Myocyte (in vitro differentiated cells): ENCODE data around the gene SIGLEC8. TPM values are rescaled to one million over a fixed set of nuclear protein-coding genes. Genes with fewer than 3 reads are reported as not detected.
"Not testable (repeated sequence)": the region's sequence is repeated elsewhere in the genome, so short reads cannot be mapped to it uniquely, and the experiment has no call there.

ENCODE experiments used
- DNase-seq: peaks from one replicate; pipeline ENCODE4 v3.0.0-alpha.2; 2012; ENCODE audit warnings: low read depth
- total RNA-seq: library from RNA; depleted of rRNA; stranded (reverse); fragments of >200 nt; gene quantifications from 2 replicates; pipeline ENCODE4 v1.2.3, GENCODE V29; 2014

Gene SIGLEC8
- total RNA-seq, 1 donor from 2014 or later, result not detected

- peak; percentile 79 for DNase-seq
Measured at GRCh38 chr19:51473009-51473707, 14.9 kb upstream of the SIGLEC8 start.

GRCh38 chr19:51472607-51473006 lies 14.4 kb upstream of the SIGLEC8 start:
- no peak for DNase-seq

GRCh38 chr19:51471527-51471926 lies 13.3 kb upstream of the SIGLEC8 start:
- DNase-seq, result no peak

- DNase-seq, result no peak
Measured at GRCh38 chr19:51470966-51471365, 12.7 kb upstream of the SIGLEC8 start.

GRCh38 chr19:51469629-51470028 lies 11.4 kb upstream of the SIGLEC8 start:
- no peak for DNase-seq

- DNase-seq, result no peak
Measured at GRCh38 chr19:51469162-51469561, 10.9 kb upstream of the SIGLEC8 start.

GRCh38 chr19:51468545-51468920 lies 10.3 kb upstream of the SIGLEC8 start:
- no peak for DNase-seq

GRCh38 chr19:51467864-51468544 lies 9.8 kb upstream of the SIGLEC8 start:
- DNase-seq, result no peak

- DNase-seq, result no peak
Measured at GRCh38 chr19:51466723-51467122, 8.5 kb upstream of the SIGLEC8 start.

GRCh38 chr19:51463976-51464581 lies 5.8 kb upstream of the SIGLEC8 start:
- not testable (repeated sequence) for DNase-seq

- no peak for DNase-seq
Measured at GRCh38 chr19:51462681-51463080, 4.4 kb upstream of the SIGLEC8 start.

GRCh38 chr19:51462276-51462675 lies 4.0 kb upstream of the SIGLEC8 start:
- no peak for DNase-seq

GRCh38 chr19:51461723-51462161 lies 3.5 kb upstream of the SIGLEC8 start:
- DNase-seq, result no peak

- peak; percentile 28 for DNase-seq
Measured at GRCh38 chr19:51460164-51460992, 2.1 kb upstream of the SIGLEC8 start.

GRCh38 chr19:51458899-51459505 lies 748 bp upstream of the SIGLEC8 start:
- no peak for DNase-seq

GRCh38 chr19:51457351-51458013 lies 772 bp downstream of the SIGLEC8 start:
- no peak for DNase-seq

- no peak for DNase-seq
Measured at GRCh38 chr19:51456541-51457290, 1.5 kb downstream of the SIGLEC8 start.

GRCh38 chr19:51450730-51451307 lies 7.4 kb downstream of the SIGLEC8 start:
- DNase-seq, result no peak

- no peak for DNase-seq
Measured at GRCh38 chr19:51448411-51449016, 9.7 kb downstream of the SIGLEC8 start.
